HL-60 (cell line): Measurements from ENCODE around the gene RBFOX1.

Experiments
- DNase-seq, 2 experiments: peaks; one replicate each; pipeline ENCODE4 v3.0.0-alpha.2; 2010 to 2020; ENCODE audit warnings: low read depth in 1 of 2, low spot score in 1 of 2
- H3K27ac ChIP-seq: fragments of 250-450 bp; sonication (Bioruptor Pico); replicated peaks from 2 replicates; pipeline ENCODE4 v1.5.1; 2020; ENCODE audit warnings: mild to moderate bottlenecking, moderate library complexity
- H3K27me3 ChIP-seq: fragments of 250-450 bp; sonication (Bioruptor Pico); 2 replicates; pipeline ENCODE4 v1.5.1; 2021; ENCODE audit warnings: mild to moderate bottlenecking, moderate library complexity; ENCODE audit not compliant: insufficient read depth, poor library complexity, severe bottlenecking
- H3K4me3 ChIP-seq: replicated peaks from 2 replicates; pipeline ENCODE4 v1.5.1; 2011; ENCODE audit warnings: mild to moderate bottlenecking, control low read depth, low read length; ENCODE audit not compliant: insufficient read depth
- GABPA ChIP-seq: IDR thresholded peaks from 2 replicates; pipeline ENCODE4 v1.6.1; 2012; ENCODE audit warnings: low read depth
- POLR2AphosphoS5 ChIP-seq: IDR thresholded peaks from 2 replicates; pipeline ENCODE4 v1.6.1; 2012; ENCODE audit warnings: low read depth
- SPI1 ChIP-seq: IDR thresholded peaks from 2 replicates; pipeline ENCODE4 v1.6.1; 2012; ENCODE audit warnings: low read depth, mild to moderate bottlenecking, borderline replicate concordance
- TF ChIP-seq, protein P1 (sequence below): IDR thresholded peaks from one replicate; pipeline ENCODE4 v1.5.1; 2011; ENCODE audit warnings: low read length, control low read depth, inconsistent platforms; ENCODE audit not compliant: insufficient read depth
- TF ChIP-seq, protein P2 (sequence below): IDR thresholded peaks from 2 replicates; pipeline ENCODE4 v1.6.1; 2012; ENCODE audit warnings: low read depth; ENCODE audit not compliant: insufficient replicate concordance

RBFOX1 gene

DNA sequence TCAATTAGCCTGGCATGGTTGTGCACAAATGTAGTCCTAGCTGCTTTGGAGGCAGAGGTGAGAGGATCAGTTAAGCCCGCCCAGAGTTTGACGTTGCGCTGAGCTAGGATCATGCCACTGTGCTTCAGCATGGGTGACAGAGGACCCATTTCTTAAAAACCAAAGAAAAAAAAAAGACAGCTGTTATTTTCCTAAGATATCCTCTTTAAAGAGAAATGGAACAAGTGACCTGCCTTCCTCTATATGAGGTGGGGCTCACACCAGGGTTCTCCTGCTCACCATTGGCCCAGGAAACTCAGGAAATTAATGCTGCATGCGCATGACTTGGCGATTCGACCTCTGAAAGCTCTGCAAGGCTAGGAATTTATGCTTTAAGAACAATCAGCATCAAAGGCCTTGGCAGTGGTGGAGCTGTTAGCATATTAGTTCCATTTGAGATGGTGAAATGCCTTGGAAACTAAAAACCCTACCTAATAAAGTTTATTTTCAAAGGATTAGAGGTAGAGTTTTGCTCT is 108.3 kb downstream of the RBFOX1 start:
- Histone ChIP-seq H3K27ac (no peak overlapping the region), H3K4me3 (no peak overlapping the region), H3K27me3 (no peaks in the 10 kb centered on the region)
- TF ChIP-seq SPI1 (no peak), POLR2AphosphoS5 (no peak), GABPA (no peak)
- TF ChIP-seq, protein P1, sequence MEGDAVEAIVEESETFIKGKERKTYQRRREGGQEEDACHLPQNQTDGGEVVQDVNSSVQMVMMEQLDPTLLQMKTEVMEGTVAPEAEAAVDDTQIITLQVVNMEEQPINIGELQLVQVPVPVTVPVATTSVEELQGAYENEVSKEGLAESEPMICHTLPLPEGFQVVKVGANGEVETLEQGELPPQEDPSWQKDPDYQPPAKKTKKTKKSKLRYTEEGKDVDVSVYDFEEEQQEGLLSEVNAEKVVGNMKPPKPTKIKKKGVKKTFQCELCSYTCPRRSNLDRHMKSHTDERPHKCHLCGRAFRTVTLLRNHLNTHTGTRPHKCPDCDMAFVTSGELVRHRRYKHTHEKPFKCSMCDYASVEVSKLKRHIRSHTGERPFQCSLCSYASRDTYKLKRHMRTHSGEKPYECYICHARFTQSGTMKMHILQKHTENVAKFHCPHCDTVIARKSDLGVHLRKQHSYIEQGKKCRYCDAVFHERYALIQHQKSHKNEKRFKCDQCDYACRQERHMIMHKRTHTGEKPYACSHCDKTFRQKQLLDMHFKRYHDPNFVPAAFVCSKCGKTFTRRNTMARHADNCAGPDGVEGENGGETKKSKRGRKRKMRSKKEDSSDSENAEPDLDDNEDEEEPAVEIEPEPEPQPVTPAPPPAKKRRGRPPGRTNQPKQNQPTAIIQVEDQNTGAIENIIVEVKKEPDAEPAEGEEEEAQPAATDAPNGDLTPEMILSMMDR = no peak
- TF ChIP-seq, protein P2, sequence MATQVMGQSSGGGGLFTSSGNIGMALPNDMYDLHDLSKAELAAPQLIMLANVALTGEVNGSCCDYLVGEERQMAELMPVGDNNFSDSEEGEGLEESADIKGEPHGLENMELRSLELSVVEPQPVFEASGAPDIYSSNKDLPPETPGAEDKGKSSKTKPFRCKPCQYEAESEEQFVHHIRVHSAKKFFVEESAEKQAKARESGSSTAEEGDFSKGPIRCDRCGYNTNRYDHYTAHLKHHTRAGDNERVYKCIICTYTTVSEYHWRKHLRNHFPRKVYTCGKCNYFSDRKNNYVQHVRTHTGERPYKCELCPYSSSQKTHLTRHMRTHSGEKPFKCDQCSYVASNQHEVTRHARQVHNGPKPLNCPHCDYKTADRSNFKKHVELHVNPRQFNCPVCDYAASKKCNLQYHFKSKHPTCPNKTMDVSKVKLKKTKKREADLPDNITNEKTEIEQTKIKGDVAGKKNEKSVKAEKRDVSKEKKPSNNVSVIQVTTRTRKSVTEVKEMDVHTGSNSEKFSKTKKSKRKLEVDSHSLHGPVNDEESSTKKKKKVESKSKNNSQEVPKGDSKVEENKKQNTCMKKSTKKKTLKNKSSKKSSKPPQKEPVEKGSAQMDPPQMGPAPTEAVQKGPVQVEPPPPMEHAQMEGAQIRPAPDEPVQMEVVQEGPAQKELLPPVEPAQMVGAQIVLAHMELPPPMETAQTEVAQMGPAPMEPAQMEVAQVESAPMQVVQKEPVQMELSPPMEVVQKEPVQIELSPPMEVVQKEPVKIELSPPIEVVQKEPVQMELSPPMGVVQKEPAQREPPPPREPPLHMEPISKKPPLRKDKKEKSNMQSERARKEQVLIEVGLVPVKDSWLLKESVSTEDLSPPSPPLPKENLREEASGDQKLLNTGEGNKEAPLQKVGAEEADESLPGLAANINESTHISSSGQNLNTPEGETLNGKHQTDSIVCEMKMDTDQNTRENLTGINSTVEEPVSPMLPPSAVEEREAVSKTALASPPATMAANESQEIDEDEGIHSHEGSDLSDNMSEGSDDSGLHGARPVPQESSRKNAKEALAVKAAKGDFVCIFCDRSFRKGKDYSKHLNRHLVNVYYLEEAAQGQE = no peak
- DNase-seq = no peak

DNA sequence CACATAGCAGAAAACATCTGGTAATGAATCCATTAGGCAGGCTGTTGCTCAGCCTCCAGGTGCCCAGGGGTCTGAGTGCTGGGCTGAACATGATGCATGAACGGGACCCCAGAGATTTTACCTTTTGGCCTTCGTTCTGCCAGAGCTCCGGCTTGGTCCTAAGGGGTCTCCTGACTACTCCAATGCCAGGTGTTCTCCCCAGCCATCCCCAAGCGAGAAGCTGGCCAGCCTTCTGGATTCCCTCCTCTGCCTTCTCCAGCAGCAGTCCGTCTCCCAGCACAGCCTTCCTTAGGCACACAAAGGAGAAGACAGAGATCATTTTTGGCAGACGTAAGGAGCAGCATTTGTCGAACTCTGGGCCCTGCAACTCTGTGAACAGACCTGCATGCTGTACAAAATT is 109.4 kb downstream of the RBFOX1 start:
- no peaks in the 10 kb centered on the region for H3K27me3 ChIP-seq
- TF ChIP-seq, protein P2 = no peak
- TF ChIP-seq GABPA = no peak
- TF ChIP-seq POLR2AphosphoS5 = no peak
- H3K4me3 ChIP-seq = no peak overlapping the region
- no peak for DNase-seq
- H3K27ac ChIP-seq = no peak overlapping the region

DNA sequence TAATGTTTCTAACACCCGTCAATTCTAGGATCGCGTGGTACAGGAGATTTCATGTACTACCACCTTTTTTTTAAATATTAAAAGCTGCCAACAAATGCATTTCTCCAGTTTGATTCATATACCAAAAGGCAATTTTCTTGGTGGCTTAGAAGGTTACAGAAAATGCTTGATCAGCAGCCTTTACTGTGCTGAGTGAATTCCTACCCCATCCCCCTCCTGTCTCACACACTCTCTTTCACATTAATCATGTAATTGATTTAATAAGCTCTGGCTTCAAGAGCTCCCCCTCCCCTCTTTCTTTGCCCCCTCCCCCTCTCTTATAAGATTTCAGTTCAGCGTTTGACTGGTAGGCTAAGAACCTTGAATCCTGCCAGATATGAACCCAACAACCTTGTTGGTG is 110.5 kb downstream of the RBFOX1 start:
- TF ChIP-seq SPI1 = no peak
- no peak for TF ChIP-seq GABPA
- TF ChIP-seq, protein P2 = no peak
- TF ChIP-seq POLR2AphosphoS5 = no peak
- TF ChIP-seq, protein P1 = no peak
- Histone ChIP-seq H3K4me3 (no peak overlapping the region), H3K27me3 (no peaks in the 10 kb centered on the region), H3K27ac (no peak overlapping the region)
- DNase-seq = no peak
